GM12875 (cell line): ENCODE data around the gene GNA15.

Source experiments
- H3K4me3 ChIP-seq: one replicate; pipeline ENCODE4 v1.5.1; 2011; ENCODE audit warnings: low read depth, low read length, control low read depth
- CTCF ChIP-seq: IDR thresholded peaks from 2 replicates; pipeline ENCODE4 v1.5.1; 2011; ENCODE audit warnings: low read depth, mild to moderate bottlenecking, control low read depth, inconsistent platforms, low read length, moderate library complexity, borderline replicate concordance; ENCODE audit not compliant: insufficient read depth

The GNA15 gene

GRCh38 chr19:3186891-3187661, 51.2 kb downstream of the GNA15 start:
- no peak for TF ChIP-seq CTCF
- peak overlapping the region; percentile 99 for H3K4me3 ChIP-seq

GRCh38 chr19:3187662-3188511, 52.1 kb downstream of the GNA15 start:
- no peak for TF ChIP-seq CTCF
- no peak overlapping the region for H3K4me3 ChIP-seq

- no peak for TF ChIP-seq CTCF
- H3K4me3 ChIP-seq = no peak overlapping the region
Observed at GRCh38 chr19:3188627-3189596, 53.1 kb downstream of the GNA15 start.

GRCh38 chr19:3189702-3190469, 54.1 kb downstream of the GNA15 start:
- TF ChIP-seq CTCF = no peak
- H3K4me3 ChIP-seq = no peak overlapping the region

GRCh38 chr19:3190470-3190770, 54.6 kb downstream of the GNA15 start:
- TF ChIP-seq CTCF = no peak
- H3K4me3 ChIP-seq = no peak overlapping the region
